AG04450 (cell line): ENCODE results near the gene FAXC. TPM values are rescaled to one million over a fixed set of nuclear protein-coding genes. Genes with fewer than 3 reads are reported as not detected.

Experiments used
- CTCF ChIA-PET: fragments of 300-600, 350-600 bp; formaldehyde crosslinking; extraction: SDS; loops from one replicate; lab custom pipeline; 2022; ENCODE audit warnings: antibody characterized with exemption, inconsistent platforms; lab: Charles Lee
- POLR2A ChIA-PET: fragments of 350-600 bp; formaldehyde crosslinking; extraction: SDS; loops from one replicate; lab custom pipeline; 2021; ENCODE audit warnings: antibody characterized with exemption, inconsistent platforms; lab: Yijun Ruan, JAX
- DNase-seq: peaks from one replicate; pipeline ENCODE4 v3.0.0-alpha.2; 2011; ENCODE audit warnings: low read depth, low spot score
- H3K27ac ChIP-seq: one replicate; pipeline ENCODE4 v1.5.1; 2012; ENCODE audit warnings: low read depth, low read length, control low read depth
- H3K27me3 ChIP-seq: one replicate; pipeline ENCODE4 v1.6.0; 2012; ENCODE audit warnings: low read length; ENCODE audit not compliant: control insufficient read depth, insufficient read depth
- H3K4me3 ChIP-seq: 2 replicates; pipeline ENCODE4 v1.5.1; 2011; ENCODE audit warnings: mild to moderate bottlenecking, low read depth, low read length, control low read depth
- H3K9me3 ChIP-seq: 2 replicates; pipeline ENCODE4 v1.5.1; 2012; ENCODE audit warnings: low read length; ENCODE audit not compliant: control insufficient read depth, insufficient read depth
- CTCF ChIP-seq: IDR thresholded peaks from 2 replicates; pipeline ENCODE4 v1.5.1; 2011; ENCODE audit warnings: low read depth, low read length, control low read depth, inconsistent platforms
- polyA plus RNA-seq: library from polyadenylated mRNA; depleted of rRNA; stranded (reverse); fragments of >200 nt; gene quantifications from 2 replicates; pipeline ENCODE4 v1.2.3, GENCODE V29; 2011

Gene FAXC
- polyA plus RNA-seq, 1 experiment: 8.4 TPM

- Histone ChIP-seq H3K9me3 (no peaks in the 10 kb centered on the region), H3K4me3 (no peak overlapping the region), H3K27me3 (no peaks in the 10 kb centered on the region), H3K27ac (no peak overlapping the region)
- no peak for TF ChIP-seq CTCF
- no peak for DNase-seq
- ChIA-PET POLR2A (no interaction called here), CTCF (no interaction called here)
These were observed 41.4 kb upstream of the FAXC start for GRCh38 chr6:99390896-99391295.

- ChIA-PET CTCF (interaction anchor here (1.7 to 1.8 kb wide), 2 partner anchors 9 to 54 kb away, joined by 5 to 12 read pairs; partner anchors contain the start of gene COQ3), POLR2A (interaction anchor here (0.6 to 0.9 kb wide), 2 partner anchors 9 to 160 kb away, joined by 3 to 8 read pairs; partner anchors contain the start of gene COQ3)
- Histone ChIP-seq H3K27ac (no peak overlapping the region), H3K27me3 (no peaks in the 10 kb centered on the region), H3K4me3 (no peak overlapping the region), H3K9me3 (no peaks in the 10 kb centered on the region)
- TF ChIP-seq CTCF: no peak
- peak; percentile 20 for DNase-seq
These were observed 35.0 kb upstream of the FAXC start for GRCh38 chr6:99384507-99384906.

GRCh38 chr6:99378636-99379035 lies 29.2 kb upstream of the FAXC start:
- POLR2A ChIA-PET: no interaction called here
- Histone ChIP-seq H3K27me3 (no peaks in the 10 kb centered on the region), H3K4me3 (no peak overlapping the region), H3K27ac (no peak overlapping the region), H3K9me3 (no peaks in the 10 kb centered on the region)
- CTCF ChIA-PET: interaction anchor here (1.8 kb wide), 1 partner anchor 48 kb away, joined by 7 read pairs; no protein-coding TSS in a partner anchor
- no peak for TF ChIP-seq CTCF
- no peak for DNase-seq

GRCh38 chr6:99369533-99369932 lies 20.1 kb upstream of the FAXC start:
- H3K9me3 ChIP-seq: no peaks in the 10 kb centered on the region
- H3K27me3 ChIP-seq: no peaks in the 10 kb centered on the region
- no peak overlapping the region for H3K27ac ChIP-seq
- no peak for TF ChIP-seq CTCF
- DNase-seq: no peak
- ChIA-PET CTCF (interaction anchor here (0.7 to 1.7 kb wide), 4 partner anchors 14 to 98 kb away, joined by 3 to 9 read pairs (median 4); no protein-coding TSS in a partner anchor), POLR2A (no interaction called here)
- no peak overlapping the region for H3K4me3 ChIP-seq

GRCh38 chr6:99366852-99367251 lies 17.4 kb upstream of the FAXC start:
- no peaks in the 10 kb centered on the region for H3K27me3 ChIP-seq
- POLR2A ChIA-PET: no interaction called here
- no peak overlapping the region for H3K4me3 ChIP-seq
- no peak overlapping the region for H3K27ac ChIP-seq
- DNase-seq: no peak
- H3K9me3 ChIP-seq: no peaks in the 10 kb centered on the region
- no peak for TF ChIP-seq CTCF
- CTCF ChIA-PET: interaction anchor here (3.4 kb wide), 1 partner anchor 36 kb away, joined by 13 read pairs; no protein-coding TSS in a partner anchor
